GM12873 (cell line): ENCODE data around the gene NAA60.

Source experiments
- TF ChIP-seq, protein P1 (sequence below): IDR thresholded peaks from 2 replicates; pipeline ENCODE4 v1.5.1; 2012; ENCODE audit warnings: low read depth, mild to moderate bottlenecking, moderate library complexity, low read length, control low read depth; ENCODE audit not compliant: insufficient read depth; ENCODE audit errors: missing control alignments

Gene NAA60

DNA sequence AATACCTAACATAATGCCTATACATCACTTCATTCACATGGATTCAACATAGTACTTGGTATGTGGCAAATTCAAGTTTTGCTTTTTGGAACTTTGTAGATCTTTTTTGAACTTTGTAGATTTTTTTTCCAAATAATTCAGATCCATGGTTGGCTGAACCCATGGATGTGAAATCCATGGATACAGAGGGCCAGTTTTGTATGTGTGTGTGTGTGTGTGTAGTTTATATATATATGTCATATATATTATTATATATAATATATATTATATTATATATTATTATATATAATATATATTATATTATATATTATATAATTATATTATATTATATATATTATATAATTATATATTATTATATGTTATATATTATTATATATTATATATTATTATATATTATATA is 85.7 kb downstream of the NAA60 start:
- TF ChIP-seq, protein P1, sequence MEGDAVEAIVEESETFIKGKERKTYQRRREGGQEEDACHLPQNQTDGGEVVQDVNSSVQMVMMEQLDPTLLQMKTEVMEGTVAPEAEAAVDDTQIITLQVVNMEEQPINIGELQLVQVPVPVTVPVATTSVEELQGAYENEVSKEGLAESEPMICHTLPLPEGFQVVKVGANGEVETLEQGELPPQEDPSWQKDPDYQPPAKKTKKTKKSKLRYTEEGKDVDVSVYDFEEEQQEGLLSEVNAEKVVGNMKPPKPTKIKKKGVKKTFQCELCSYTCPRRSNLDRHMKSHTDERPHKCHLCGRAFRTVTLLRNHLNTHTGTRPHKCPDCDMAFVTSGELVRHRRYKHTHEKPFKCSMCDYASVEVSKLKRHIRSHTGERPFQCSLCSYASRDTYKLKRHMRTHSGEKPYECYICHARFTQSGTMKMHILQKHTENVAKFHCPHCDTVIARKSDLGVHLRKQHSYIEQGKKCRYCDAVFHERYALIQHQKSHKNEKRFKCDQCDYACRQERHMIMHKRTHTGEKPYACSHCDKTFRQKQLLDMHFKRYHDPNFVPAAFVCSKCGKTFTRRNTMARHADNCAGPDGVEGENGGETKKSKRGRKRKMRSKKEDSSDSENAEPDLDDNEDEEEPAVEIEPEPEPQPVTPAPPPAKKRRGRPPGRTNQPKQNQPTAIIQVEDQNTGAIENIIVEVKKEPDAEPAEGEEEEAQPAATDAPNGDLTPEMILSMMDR = no peak

DNA sequence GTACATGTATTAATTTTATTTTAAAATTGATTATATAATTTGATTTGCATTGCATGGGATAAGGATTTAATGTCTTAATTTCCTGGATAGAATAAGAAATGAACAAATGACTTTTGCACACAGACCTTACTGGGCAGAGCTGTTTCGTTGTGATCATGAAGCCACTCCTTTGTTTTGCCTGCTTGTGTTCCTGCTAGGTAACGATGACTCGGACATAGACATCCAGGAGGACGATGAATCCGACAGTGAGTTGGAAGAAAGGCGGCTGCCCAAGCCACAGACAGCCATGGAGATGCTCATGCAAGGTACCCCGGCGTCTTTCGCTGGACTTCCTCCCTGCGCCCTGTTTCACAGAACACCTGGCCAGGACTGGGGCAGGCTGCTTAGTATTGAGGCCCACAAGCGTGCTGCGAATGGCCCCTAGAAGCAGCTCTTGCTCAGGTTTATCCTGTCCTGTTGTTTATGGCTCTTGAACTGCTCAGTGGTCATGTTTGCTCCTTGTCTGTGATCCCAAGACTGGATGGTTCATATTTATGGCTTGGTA is 87.0 kb downstream of the NAA60 start:
- TF ChIP-seq, protein P1 = no peak

DNA sequence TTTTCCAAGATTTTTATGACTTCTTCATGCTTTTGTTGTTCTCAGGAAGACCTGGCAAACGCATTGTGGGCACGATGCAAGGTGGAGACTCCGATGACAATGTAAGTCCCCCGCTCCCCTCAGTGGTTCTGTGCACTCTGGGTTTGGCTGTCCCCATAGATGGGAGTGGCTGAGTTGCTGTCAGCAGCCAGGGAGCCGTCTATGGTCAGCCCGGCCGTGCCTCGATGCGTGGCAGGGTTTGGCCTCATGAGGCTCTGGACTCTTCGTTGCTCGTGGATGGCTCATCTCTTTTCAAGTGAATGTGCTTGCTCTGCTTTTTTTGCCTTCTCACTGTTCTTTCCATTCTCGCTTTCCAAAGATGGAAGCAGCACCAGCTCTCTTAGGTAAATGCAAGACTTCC is 89.3 kb downstream of the NAA60 start:
- TF ChIP-seq, protein P1 = no peak

DNA sequence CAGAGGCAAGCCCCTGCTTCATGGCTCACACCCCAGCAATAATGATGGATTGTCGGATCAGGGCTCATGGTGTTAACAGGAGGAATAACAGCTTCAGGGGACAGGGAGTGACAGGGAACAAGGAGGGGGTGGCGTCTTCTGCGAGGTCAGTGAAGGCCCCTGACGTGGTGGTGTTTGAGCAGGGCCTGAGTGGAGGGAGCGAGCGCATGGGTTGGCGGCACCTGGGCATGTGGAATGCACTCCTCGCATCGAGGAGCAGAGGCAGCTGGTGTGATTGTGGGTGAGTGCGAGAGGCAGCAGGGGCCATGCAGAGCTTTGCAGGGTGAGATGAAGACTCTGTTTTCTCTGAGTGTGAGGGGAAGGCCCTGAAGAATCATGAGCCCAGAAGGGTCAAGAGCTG is 90.6 kb downstream of the NAA60 start:
- TF ChIP-seq, protein P1 = no peak

DNA sequence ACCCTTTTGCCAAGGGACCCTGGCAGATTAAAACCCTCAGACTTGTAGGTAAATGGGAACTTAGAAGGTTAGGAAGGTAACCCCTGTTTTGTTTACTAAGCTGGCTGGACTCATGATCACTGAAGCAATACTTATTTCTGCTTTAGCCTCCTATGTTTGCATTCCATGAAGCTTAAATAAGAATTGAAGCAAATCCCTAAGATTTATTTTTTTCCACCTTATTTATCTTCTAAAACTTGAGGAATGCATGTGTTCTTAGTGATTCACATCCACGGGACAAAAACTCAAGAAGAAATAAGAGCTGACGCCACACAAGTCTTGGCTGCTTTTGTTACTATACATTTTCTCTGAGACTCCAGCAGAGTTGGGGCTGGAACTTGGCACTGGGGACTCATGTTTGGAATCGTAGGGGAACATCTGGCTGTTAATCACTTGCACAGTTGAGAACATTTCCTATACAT is 92.8 kb downstream of the NAA60 start:
- TF ChIP-seq, protein P1 = no peak
